Measurements from ENCODE around the gene MYH6. TPM values are rescaled to one million over a fixed set of nuclear protein-coding genes. Genes with fewer than 3 reads are reported as not detected.

Gene MYH6
- total and polyA plus RNA-seq, 3 donors from 2014 or later, result 0.12 to 0.44 (median 0.39) TPM

DNA sequence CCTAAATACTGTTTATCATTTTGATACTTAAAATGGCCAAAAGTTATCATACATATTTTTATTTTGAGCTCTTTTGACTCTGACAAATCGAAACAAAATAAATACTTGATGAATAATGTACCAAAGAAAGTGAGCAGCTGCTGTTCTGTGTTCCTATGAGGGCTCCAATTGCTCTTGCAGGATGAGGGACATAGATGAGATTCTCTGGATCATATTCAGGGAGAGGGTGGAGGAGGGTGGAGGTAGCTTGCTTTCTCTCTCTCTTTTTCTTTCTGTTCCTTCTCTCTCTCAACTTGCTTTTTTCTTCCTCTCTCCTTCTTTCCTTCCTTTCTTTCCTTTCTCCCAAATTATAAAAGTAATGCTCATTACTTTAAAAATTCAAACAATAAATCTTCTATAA is 36.2 kb upstream of the MYH6 start:
- Histone ChIP-seq H3K9me3 (no peaks in the 10 kb centered on the region), H3K27me3 (no peaks in the 10 kb centered on the region), H3K36me3 (ENCODE audit: low read depth, missing control alignments) (no peaks in the 10 kb centered on the region), H3K4me3 (no peak overlapping the region), H3K27ac (no peak overlapping the region), H3K4me1 (no peaks in the 10 kb centered on the region)
- TF ChIP-seq POLR2A (IDR thresholded peaks at IDR 0.05), result no peak
- TF ChIP-seq, protein P1, sequence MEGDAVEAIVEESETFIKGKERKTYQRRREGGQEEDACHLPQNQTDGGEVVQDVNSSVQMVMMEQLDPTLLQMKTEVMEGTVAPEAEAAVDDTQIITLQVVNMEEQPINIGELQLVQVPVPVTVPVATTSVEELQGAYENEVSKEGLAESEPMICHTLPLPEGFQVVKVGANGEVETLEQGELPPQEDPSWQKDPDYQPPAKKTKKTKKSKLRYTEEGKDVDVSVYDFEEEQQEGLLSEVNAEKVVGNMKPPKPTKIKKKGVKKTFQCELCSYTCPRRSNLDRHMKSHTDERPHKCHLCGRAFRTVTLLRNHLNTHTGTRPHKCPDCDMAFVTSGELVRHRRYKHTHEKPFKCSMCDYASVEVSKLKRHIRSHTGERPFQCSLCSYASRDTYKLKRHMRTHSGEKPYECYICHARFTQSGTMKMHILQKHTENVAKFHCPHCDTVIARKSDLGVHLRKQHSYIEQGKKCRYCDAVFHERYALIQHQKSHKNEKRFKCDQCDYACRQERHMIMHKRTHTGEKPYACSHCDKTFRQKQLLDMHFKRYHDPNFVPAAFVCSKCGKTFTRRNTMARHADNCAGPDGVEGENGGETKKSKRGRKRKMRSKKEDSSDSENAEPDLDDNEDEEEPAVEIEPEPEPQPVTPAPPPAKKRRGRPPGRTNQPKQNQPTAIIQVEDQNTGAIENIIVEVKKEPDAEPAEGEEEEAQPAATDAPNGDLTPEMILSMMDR (IDR thresholded peaks at IDR 0.05), result no peak
- WGBS, 2 donors, result 56 to 65% methylated on average over 1 of the region's 1 CpG
- DNase-seq, result no peak
- intact Hi-C loops (cut with DNase I; ENCODE audit: low total_unique reads), result loop anchor here (10.0 kb wide), 1 partner anchor 110 kb away; no protein-coding TSS in a partner anchor

DNA sequence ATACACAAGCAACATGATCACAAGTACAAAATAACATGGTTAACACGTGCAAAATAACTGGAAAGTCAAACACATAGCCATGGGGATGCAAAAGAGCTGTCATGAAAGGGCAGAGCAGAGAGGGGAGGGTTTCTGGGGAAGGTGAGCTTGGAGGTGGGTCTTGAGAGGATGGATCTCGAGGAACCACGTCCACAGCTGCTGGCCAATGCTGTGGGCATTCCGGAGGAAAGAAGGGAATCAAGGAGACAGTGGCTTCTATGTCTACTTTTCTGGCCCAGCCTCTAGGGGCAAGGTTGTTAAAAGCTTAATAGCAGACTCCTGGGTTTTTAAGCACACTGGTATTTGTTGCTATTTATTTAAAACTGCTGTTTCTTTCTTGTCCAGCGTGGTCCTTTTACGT is 35.8 kb upstream of the MYH6 start:
- DNase-seq, result peak; percentile 10
- Histone ChIP-seq H3K27ac (no peak overlapping the region), H3K4me1 (no peaks in the 10 kb centered on the region), H3K36me3 (ENCODE audit: low read depth, missing control alignments) (no peaks in the 10 kb centered on the region), H3K27me3 (no peaks in the 10 kb centered on the region), H3K4me3 (no peak overlapping the region), H3K9me3 (no peaks in the 10 kb centered on the region)
- WGBS, 2 donors, result 78 to 85% methylated on average over 6 of the region's 6 CpGs
- intact Hi-C loops (cut with DNase I; ENCODE audit: low total_unique reads), result loop anchor here (10.0 kb wide), 1 partner anchor 109 kb away; no protein-coding TSS in a partner anchor
- TF ChIP-seq, protein P1 (IDR thresholded peaks at IDR 0.05), result no peak
- no peak for TF ChIP-seq POLR2A (IDR thresholded peaks at IDR 0.05)

DNA sequence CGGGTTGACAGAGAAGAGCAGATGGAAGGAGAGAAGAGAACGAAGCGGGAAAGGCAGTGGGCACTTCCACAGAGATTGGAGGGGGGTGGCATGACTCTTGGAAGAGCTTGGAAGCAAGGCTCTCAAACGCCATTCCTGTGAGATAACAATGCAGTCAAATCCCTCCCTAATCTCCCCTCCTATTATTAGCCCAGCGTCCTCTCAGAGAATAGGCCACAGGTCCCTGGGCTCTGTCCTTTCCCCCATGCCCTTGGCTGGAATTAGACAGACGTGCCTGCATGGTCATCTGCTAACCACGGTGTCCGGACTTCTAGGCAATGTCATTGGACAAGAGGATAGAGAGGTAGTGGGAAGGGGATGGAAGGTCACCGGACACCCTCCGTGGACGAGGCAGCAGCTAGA is 35.3 kb upstream of the MYH6 start:
- 86 to 90% methylated on average over 11 of the region's 11 CpGs for WGBS, 2 donors
- Histone ChIP-seq H3K4me3 (no peak overlapping the region), H3K9me3 (no peaks in the 10 kb centered on the region), H3K27ac (no peak overlapping the region), H3K27me3 (no peaks in the 10 kb centered on the region), H3K36me3 (ENCODE audit: low read depth, missing control alignments) (no peaks in the 10 kb centered on the region), H3K4me1 (no peaks in the 10 kb centered on the region)
- no peak for TF ChIP-seq POLR2A (IDR thresholded peaks at IDR 0.05)
- TF ChIP-seq, protein P1 (IDR thresholded peaks at IDR 0.05), result no peak
- DNase-seq, result peak; percentile 10
- intact Hi-C loops (cut with DNase I; ENCODE audit: low total_unique reads), result loop anchor here (10.0 kb wide), 1 partner anchor 109 kb away; no protein-coding TSS in a partner anchor

DNA sequence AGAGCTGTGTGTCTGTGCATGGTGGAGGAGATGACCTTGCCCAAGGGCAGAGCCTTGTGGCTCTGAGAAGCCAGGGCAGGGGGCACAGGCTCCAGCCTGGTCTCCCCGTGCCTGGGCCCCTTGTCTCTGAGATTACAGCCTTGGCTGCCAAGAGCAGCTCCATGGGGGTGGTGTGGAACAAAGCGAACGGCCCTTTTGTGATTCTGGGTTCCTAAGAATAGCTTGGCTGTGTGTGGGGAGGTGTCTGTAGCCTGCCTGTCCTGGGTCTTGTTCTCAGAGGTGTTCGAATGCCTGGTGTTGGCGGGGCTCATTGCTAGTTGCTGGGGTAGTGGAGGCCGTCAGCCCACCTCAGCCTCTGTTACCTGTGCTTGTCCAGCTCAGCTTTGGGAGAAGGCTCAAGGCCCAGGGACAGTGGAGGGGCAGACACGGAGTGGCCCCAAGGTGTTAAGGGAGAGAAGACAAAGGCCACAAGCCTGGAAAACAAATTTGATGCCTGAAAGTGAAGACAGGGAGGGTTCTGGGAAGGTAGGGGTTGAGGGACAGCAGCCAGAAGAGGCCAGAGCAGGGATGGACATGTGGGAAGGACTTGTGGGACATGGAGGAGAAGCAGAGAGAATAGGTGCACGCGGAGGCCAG is 34.8 kb upstream of the MYH6 start:
- Histone ChIP-seq H3K4me1 (no peaks in the 10 kb centered on the region), H3K27ac (no peak overlapping the region), H3K36me3 (ENCODE audit: low read depth, missing control alignments) (no peaks in the 10 kb centered on the region), H3K4me3 (no peak overlapping the region), H3K9me3 (no peaks in the 10 kb centered on the region), H3K27me3 (no peaks in the 10 kb centered on the region)
- no peak for TF ChIP-seq POLR2A (IDR thresholded peaks at IDR 0.05)
- TF ChIP-seq, protein P1 (IDR thresholded peaks at IDR 0.05), result no peak
- peak; percentile 4 for DNase-seq
- intact Hi-C loops (cut with DNase I; ENCODE audit: low total_unique reads), result loop anchor here (10.0 kb wide), 1 partner anchor 108 kb away; no protein-coding TSS in a partner anchor
- WGBS, 2 donors, result 75 to 93% methylated on average over 4 to 9 of the region's 9 CpGs

DNA sequence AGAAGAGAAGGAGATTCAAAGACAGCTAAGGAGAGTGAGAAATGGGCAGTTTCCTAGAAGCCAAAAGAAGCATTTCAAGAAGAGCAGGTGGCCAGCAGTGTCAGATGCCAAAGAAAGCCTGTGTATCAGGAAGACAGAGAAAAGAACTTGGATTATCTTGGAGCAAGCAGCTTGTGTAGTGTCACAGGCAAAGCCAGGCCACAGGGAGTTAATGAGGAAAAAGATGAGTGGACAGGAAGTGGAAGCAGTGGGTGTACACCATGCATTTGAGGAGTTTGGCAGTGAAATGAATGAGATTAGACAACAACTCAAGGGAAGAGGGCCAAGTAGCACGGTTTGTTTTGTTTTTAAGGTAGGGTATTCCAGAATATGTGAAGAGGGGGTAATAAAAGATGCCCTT is 33.0 kb upstream of the MYH6 start:
- Histone ChIP-seq H3K36me3 (ENCODE audit: low read depth, missing control alignments) (no peaks in the 10 kb centered on the region), H3K4me3 (no peak overlapping the region), H3K9me3 (no peaks in the 10 kb centered on the region), H3K4me1 (no peaks in the 10 kb centered on the region), H3K27ac (no peak overlapping the region), H3K27me3 (no peaks in the 10 kb centered on the region)
- intact Hi-C loops (cut with DNase I; ENCODE audit: low total_unique reads), result loop anchor here (10.0 kb wide), 1 partner anchor 106 kb away; no protein-coding TSS in a partner anchor
- DNase-seq, result peak; percentile 5
- TF ChIP-seq, protein P1 (IDR thresholded peaks at IDR 0.05), result no peak
- no peak for TF ChIP-seq POLR2A (IDR thresholded peaks at IDR 0.05)
- WGBS, 2 donors, result 11 to 30% methylated on average over 1 of the region's 1 CpG
